HG03558 (cell line): ENCODE results near the gene ARL15.
"Not testable (repeated sequence)": the region's sequence is repeated elsewhere in the genome, so short reads cannot be mapped to it uniquely, and the experiment has no call there.

Source experiments
- ATAC-seq: cut with Tn5 transposase; IDR thresholded peaks from one replicate; pipeline ENCODE4 v1.9.1; 2021; ENCODE audit warnings: moderate number of reproducible peaks; ENCODE audit not compliant: unreplicated experiment; ENCODE audit errors: extremely low read depth

Gene ARL15

GRCh38 chr5:53879708-53880323, 430.6 kb downstream of the ARL15 start:
- no peak for ATAC-seq

GRCh38 chr5:53878015-53878414, 432.4 kb downstream of the ARL15 start:
- no peak for ATAC-seq

DNA sequence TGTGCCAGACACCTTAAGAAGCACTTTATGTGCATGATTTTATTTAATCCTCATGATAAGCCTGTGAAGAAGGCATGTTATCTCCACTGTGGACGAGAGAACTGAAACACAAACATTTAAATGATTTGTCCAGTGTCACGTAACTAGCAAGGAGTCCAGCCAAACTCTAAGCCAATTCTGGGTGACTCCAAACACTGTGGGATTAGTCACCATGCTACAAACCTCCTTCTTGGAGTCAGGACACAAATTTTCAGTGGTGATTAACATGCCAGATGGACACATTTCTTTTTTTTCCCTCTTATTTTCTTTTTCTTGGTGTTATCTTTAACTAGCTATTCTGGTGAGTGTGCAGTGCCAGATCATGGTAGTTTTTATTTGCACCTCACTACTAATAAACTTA, 433.1 kb downstream of the ARL15 start:
- no peak for ATAC-seq

GRCh38 chr5:53874409-53874808, 436.0 kb downstream of the ARL15 start:
- ATAC-seq: no peak

GRCh38 chr5:53873235-53873634, 437.1 kb downstream of the ARL15 start:
- no peak for ATAC-seq

GRCh38 chr5:53871775-53872174, 438.6 kb downstream of the ARL15 start:
- no peak for ATAC-seq

GRCh38 chr5:53871050-53871449, 439.3 kb downstream of the ARL15 start:
- ATAC-seq: no peak

DNA sequence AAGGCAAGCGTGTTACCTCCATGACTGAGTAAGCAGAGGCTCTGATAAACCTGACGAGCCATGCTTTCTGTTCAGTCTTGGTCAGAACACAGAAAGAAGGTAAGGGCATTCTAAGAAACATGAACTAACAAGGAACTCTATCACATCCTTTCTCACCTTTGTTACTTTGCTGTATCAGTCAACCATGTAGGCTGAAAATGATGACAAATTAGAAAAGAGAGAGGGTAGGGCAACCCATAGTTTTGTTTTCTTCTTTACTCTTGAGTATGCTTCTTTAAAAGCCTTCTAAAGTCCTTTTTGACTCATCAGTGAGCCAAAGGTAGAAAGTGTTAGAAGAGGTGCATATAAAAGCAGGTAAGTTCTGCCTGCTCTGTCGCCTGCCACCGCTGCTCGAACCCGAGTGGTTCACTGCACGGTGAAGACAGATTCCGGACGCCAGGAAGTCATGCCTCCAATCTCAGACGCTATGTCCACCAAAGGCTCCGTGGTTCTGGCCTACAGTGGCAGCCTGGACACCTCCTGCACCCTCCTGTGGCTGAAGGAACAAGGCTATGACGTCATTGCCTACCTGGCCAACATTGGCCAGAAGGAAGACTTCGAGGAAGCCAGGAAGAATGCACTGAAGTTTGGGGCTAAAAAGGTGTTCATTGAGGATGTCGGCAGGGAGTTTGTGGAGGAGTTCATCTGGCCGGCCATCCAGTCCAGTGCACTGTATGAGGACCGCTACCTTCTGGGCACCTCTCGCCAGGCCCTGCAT, 451.5 kb downstream of the ARL15 start:
- no peak for ATAC-seq

DNA sequence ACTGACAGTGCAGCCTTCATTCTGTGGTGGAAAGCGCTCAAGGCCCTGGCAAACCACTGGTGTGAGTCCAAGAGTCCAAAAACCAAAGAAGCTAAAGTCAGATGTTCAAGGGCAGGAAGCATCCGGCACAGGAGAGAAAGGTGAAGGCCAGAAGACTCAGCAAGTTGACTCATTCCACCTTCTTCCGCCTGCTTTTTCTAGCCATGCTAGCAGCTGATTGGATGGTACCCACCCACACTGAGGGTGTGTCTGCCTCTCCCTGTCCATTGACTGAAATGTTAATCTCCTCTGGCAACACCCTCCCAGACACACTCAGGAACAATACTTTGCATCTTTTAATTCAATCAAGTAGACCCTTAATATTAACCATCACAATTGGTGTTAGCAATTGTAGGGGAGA, 453.9 kb downstream of the ARL15 start:
- ATAC-seq: no peak

- not testable (repeated sequence) for ATAC-seq
Measured at GRCh38 chr5:53836851-53837430, 473.4 kb downstream of the ARL15 start.

DNA sequence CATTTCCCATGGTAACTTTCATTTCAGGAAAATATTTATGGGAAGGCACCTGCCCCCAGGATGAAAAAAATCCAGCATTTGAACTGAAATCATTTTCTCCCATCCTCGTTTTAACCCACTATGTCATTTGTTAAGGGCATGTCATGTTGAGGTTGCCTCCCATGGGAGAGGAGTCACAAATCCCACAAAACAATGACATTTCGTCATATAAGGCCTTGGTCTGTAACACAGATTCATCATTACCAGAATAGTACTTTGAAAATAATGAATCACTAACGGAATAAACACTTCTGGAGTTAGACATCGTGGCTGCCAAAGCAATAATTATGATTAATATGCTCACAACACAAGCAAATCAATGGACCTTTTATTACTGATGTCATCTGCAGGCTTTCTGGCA, 475.9 kb downstream of the ARL15 start:
- no peak for ATAC-seq
